Measurements from ENCODE around the gene CHMP2B.
"Not testable (repeated sequence)": the region's sequence is repeated elsewhere in the genome, so short reads cannot be mapped to it uniquely, and the experiment has no call there.

The CHMP2B gene

DNA sequence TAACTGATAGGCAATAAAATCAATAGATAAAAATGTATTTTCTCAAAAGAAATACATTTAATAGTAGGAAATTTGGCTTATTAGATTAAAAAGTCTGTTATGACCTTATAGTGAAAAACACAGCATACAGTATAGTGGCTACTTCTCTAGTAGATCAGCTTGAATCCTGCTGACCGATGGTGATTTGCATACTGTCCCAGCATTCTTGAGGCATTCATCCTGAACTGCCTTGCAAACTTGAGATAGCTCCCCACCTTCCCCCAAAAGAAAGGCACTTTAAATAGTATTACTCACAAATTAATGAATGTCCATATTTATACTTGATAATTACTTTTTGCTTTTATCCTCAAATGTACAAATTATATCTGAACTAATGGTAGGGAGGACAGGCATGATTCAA is 6.7 kb downstream of the CHMP2B start:
- no peak for DNase-seq (ENCODE audit: low spot score)

DNA sequence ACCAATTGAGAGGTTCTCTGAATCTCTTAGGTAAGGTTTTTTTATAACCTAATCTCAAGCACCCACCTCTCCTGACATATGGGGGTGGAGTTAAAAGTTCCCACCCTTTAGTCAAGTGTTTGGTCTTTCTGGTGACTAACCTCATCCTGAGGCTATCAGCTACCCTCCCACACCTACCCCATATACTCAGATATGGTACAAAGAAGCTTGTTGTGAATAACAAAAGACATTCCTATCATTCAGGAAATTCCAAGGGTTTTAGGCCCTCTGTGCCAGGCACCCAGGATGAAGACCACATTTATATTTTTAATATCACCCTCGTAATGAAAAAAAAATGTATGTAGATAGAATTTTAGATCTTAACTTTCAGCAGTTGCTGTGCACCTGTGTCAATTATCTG is 9.0 kb downstream of the CHMP2B start:
- DNase-seq (ENCODE audit: low spot score), result no peak

DNA sequence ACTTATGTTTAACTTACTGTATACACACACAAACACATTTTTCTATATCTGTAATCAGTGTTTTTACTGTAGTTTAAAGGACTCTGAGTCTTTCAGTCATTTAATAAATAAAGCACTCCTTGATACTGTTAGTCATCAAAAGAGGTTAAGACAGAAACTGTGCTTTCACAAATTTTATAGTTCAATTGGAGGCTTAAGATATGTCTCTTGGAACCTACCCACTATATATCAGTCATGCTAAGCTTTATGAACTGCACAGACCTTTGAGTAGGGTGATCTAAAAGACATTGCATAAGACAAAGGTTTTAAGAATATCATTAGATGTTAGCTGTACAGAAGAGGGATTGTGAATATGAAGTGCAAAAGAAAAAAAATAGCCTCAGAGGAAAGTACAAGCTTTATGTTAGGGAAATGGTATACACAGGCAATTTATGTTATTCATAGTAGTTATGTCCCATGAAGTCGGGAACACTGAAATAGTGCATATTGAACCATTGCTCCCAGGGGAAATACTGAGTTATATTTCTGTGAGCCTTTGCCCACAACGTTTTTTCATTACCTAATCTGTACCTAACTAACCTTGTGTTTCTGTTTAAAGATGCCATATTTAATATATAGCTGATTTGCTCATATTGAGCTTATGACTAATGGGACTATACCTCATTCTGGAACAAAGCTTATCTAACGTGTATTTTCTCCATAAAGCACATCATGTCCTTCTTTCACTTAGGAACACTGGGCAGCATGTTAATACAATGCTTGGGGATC is 19.7 kb downstream of the CHMP2B start:
- DNase-seq (ENCODE audit: low spot score), result no peak

DNA sequence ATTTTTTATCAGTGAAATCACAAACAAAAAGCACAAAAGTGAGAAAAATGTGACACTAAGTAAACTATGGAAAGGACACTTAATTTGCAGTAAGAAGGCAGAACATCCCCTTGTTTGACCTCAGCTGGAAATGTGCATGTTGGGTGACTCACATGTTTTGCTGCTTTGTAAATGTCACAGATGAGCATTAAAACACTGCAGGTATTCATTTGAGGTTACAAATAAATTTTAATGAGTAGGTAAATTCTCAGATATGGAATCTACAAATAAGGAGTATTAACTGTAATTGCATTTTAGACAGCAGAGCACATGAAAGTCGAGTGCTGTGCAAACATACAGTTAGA is 20.3 kb downstream of the CHMP2B start:
- no peak for DNase-seq (ENCODE audit: low spot score)

DNA sequence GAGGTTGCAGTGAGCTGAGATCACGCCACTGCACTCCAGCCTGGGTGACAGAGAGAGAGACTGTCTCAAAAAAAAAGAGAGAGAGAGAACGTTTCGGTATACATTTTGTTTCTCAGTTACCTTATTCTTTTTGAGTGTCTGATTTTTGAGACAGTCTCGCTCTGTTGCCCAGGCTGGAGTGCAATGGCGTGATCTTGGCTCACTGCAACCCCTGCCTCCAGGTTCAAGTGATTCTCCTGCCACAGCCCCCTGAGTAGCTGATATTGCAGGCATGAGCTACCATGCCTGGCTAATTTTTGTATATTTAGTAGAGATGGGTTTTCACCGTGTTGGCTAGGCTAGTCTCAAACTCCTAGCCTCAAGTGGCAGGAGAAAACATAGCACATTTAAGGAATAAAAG is 21.1 kb downstream of the CHMP2B start:
- DNase-seq (ENCODE audit: low spot score), result not testable (repeated sequence)

DNA sequence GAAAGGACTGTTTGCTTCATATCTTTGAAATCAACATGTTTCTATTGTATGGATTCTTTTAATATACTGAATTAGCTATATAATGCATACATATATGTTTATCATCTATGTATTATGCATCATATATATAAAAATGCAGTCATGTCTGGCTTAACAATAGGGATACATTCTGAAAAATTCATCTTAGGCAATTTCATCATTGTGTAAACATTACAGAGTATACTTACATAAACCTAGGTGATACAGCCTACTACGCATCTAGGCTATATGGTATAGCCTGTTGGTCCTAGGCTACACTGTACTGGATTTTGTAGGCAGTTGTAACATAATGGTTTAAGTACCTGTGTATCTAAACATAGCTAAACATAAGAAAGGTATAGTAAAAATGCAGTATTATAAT is 21.7 kb downstream of the CHMP2B start:
- DNase-seq (ENCODE audit: low spot score), result no peak

DNA sequence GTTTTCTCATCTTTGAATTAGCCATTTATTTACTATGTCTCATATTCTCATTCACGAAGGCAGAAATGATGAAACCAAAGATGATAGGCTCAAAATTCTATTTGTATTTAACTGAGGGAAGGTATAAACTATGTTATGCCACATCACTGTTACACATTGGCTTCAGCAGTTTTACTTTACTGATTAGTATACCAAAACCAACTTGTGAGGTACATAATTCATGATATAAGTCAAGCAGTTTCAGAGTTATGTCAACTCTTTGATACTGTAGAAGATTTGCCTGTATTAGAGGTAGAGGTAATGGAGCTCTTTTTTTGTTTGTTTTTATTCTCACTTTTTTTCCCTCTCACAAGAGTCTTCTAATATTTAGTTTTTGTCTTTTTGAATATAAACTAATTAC is 22.9 kb downstream of the CHMP2B start:
- no peak for DNase-seq (ENCODE audit: low spot score)

DNA sequence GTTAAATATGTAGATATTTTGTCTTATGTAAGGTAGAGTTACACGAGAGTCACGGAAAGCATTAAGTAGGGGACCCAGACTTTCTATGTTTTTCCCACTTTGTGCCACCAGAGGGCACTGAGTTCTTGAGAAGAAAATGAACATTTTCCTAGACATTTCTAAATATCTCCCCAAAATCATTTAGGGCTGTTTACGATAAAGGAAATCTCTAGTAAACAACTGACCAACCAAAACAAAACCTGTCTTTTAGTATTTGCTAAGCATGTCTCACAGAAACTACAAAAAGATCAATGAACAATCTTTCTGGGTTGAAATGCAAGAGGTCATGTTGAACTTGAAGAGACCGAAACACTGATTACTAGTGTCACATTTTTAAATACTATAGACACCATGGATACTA is 33.2 kb downstream of the CHMP2B start:
- DNase-seq (ENCODE audit: low spot score), result peak; percentile 68

DNA sequence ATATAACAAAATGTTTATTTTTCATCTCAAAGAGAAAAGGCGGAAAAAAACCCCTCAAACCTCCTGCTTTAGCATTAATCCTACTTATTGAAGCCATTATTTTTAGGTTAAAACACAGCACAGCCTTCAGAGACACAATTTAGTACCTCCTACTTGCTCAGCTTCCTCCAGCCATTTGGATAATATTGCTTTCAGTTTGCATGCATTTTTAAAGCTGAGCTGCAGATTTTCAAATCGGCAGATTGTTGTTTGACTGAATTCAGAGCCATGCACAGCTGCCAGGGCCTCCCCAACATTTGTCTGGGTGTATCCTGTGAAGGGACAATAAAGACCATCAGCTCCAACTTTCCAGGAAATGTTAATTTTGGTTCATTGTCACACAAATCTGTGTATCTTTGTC is 34.8 kb downstream of the CHMP2B start:
- no peak for DNase-seq (ENCODE audit: low spot score)

DNA sequence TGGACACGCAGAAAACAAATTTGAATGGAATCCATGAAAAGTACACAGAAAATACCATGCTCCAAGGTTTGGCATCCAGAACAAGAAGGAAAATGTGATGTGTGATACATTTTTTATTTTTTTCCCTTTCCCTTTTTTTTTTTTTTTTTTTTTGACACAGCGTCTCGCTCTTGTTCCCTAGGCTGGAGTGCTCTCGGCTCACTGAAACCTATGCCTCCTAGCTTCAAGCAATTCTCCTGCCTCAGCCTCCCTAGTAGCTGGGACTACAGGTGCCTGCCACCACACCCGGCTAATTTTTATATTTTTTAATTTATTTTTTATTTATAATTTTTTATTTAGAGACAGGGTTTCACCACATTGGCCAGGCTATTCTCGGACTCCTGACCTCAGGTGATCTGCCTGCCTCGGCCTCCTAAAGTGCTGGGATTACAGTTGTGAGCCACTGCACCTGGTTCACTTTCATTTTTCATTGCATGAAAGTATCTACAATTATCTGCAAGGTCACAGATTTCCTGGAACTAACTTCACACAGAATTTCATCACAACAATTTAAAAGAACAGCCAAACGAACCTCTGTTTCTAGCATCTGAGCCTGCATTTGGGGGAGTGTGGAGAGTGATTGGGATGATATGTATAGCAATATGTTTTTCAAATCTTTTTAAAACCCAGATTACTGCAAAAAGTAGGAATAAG is 41.0 kb downstream of the CHMP2B start:
- no peak for DNase-seq (ENCODE audit: low spot score)

DNA sequence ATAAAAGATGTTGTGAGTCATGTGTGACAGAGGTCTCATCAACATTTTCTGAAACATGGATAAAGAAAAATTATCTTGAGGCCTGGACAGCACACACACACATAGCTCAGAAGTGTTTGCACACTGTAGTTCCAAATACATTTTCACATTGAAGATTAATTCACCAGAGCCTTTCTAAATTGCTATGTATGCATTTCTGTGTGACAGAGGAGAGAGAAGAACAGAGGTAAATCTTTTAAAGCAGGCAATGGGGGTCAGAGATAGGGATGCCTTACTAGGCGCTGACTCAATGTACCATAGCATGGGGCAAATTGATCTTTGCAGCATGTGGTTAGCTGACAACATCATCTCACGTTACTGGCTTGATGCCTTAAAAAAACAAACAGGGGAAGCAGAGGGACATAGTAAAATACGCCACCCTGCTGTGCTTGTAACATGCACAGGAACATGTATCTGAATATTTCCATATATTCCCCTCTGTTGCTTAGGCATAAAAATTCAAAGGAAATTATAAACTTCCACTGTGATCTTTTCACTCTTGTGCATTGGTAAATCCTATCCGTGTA is 41.6 kb downstream of the CHMP2B start:
- DNase-seq (ENCODE audit: low spot score), result no peak

DNA sequence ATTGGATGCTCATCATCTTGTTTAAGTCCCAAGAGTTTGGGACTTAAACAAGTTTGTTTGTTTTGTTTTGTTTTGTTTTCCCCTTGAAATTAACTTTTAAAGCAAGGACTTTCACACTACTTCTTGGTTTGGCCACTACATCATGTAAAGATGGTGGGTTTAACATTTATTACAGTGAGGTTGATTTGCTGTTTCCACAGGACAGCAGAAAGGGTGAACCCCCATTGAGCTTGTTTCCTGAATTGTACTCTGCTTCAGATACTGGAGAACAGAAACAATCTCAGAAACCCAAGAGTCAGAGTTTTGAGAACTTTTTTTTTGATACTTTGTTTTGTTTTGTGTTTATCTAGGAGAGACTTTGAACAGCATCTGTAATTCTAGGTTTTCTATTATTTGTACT is 42.6 kb downstream of the CHMP2B start:
- DNase-seq (ENCODE audit: low spot score), result no peak

DNA sequence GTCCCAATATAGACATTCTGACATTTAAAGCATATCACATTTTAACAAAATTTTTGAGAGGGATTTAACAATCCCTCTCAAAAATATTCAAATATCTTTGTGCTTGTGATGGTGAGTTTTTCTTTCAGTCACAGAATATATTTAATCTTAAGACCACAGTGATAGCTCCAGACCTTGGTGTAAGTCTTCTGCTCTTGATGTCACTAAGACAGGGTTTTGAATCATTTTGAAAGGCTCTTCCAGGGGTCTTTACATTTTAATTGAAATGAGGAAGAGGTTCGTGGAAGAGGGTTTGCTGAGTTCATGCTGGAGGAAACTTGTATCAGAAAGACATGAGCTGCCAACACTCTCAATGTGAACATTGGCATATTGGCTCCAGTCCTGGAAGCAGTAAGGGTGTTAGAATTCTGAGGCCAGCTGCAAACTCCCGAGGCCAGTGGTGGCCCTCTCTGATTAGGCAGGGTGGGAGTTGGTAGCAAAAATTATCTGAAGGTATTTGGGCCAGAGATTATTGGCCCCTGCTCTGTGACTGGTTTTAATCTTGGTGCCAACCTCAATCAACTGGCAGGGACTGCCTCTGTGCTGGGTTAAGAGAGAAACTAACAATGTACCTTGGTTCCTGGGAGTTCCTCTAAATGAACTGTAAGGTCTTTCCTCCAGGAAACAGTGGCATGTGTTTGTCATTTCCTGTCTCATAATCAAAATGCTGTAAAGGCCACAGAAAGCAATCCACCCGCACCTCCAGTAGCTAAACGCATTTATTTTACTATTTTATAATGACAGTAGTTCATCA is 44.0 kb downstream of the CHMP2B start:
- DNase-seq (ENCODE audit: low spot score), result peak; percentile 46

DNA sequence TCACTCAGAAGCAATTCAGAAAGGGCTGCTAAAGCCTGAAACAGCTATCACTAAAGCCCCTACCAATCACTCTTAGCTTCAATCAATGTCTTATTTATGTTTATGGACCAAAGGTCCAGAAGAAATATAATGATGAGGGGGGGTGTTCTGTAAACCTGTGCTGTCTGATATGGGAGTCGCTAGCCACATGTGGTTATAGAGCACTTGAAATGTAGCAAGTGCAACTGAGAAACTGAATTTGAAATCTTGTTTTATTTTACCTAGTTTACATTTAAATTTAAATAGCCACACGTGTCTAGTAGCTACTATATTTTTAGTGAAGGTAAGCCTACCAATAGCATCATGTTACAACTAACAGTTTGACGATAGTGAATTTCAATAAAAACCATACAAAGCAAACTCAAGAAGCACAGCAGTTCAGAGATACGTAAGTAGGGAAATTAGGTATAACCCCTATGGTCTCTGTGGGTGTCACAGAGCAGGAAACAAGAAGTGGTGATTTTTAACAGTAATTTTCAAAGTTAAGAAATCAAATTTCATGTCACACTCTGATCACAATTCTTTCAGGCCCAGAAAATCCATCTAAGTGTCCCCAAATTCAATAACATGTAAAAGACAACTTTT is 45.7 kb downstream of the CHMP2B start:
- DNase-seq (ENCODE audit: low spot score), result no peak

DNA sequence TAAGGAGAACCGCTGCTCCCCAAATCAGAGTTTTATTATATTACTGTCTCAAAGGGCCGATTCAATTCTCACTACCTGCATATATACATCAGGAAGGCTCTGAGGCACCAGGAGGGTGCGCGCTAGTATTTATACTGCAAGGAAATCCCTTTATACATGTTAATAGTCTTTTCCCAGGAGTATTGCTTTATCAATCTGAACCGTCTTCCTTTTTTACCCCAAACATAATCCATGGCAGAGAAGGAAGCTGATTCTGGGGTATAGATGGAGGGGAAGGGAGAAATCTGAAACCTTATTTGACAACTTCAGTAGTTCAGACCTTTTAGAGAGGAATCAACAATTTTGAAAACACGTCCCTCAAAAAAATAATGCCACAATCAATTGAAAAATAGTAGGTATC is 49.4 kb downstream of the CHMP2B start, which contains the start of gene POU1F1:
TSS of gene POU1F1 (minus strand) at position 101 of the 400 bp plus-strand sequence. CDS start 122 bp downstream, outside the sequence.
- DNase-seq (ENCODE audit: low spot score), result no peak

DNA sequence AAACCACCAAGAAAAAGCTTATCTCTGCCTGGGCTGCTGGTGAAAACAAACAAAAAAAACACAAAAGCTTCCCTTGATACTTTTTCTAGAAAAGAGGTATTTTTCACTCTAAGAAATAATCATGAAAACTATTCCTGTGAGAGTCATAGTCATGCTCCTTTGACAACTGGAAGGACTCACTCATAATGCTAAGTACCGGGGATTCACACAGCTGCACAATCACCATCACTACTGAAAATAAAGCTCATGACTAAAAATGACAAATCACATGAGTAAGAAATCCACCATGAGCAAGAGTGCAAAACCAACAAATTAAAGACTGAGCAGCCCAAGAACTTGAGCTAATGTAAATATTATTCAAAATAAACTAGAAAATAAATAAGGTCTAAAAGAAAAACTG is 59.9 kb downstream of the CHMP2B start:
- no peak for DNase-seq (ENCODE audit: low spot score)

DNA sequence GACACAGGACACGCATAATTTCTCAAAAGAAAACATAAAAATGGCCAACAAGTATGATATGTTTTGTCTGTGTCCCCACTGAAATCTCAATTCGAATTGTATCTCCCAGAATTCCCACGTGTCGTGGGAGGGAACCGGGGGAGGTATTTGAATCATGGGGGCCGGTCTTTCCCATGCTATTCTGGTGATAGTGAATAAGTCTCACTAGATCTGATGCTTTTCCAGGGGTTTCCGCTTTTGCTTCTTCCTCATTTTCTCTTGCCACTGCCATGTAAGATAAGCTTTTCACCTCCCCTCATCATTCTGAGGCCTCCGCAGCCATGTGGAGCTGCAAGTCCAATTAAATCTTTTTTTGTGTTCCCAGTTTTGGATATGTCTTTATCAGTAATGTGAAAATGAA is 61.3 kb downstream of the CHMP2B start:
- no peak for DNase-seq (ENCODE audit: low spot score)

DNA sequence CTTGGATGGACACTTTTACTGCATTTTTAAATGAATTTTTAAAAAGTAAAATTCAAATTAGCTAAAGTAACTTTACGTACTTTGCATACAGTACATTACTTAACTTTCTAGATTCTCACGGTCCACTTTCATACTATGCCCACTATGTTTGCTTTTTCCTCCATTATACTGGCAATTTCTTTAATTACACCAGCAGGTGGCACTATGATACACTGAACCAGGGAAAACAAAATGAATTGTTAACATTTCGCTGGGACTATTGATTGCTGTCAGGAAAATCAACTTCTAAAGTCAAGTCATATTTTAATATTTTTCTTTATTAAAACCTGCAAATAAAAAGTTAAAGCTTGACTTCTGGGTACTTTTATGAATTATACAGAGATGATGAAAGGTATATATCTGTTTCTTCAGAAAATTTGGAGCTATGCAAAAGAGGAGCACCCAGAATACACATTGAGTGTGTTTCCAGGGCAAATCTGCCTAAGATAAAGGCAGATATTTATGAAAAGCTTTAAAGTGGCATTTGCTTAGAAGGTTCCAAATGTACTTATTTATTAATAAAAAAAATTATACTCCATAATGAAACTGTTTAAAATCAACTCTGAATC is 71.1 kb downstream of the CHMP2B start:
- peak; percentile 43 for DNase-seq (ENCODE audit: low spot score)

DNA sequence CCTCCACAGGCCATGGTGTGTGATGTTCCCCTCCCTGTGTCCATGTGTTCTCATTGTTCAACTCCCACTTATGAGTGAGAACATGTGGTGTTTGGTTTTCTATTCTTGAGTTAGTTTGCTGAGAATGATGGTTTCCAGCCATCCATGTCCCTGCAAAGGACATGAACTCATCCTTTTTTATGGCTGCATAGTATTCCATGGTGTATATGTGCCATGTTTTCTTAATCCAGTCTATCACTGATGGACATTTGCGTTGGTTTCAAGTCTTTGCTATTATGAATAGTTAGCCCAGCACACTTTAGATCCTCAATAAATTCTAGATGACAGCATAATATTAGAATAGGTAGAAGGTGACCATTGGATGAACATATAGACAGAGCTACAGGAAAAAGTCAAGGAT is 77.9 kb downstream of the CHMP2B start:
- not testable (repeated sequence) for DNase-seq (ENCODE audit: low spot score)
